ENCODE measurements around the gene MYO1D. TPM values are rescaled to one million over a fixed set of nuclear protein-coding genes. Genes with fewer than 3 reads are reported as not detected.

Gene MYO1D
- total and polyA plus RNA-seq, 2 of the 13 experiments (the other 11 are each of a cell fraction or from before 2014, with no cell fraction given), result 13.2 to 17.3 TPM

- no peak overlapping the region for H3K4me2 ChIP-seq (ENCODE audit: low read depth, low read length)
- no peak overlapping the region for H3K4me3 ChIP-seq (replicated peaks in 1 of 3; ENCODE audit: insufficient read depth in 1 of 3, low read depth in 2 of 3, low read length in 3 of 3)
- H3K4me1 ChIP-seq (ENCODE audit: insufficient read depth, low read length), result no peaks in the 10 kb centered on the region
- H2AFZ ChIP-seq (ENCODE audit: low read length), result no peak overlapping the region
- intact Hi-C loops (cut with micrococcal nuclease; ENCODE audit: unreplicated experiment) (no loop called here), in situ Hi-C loops (cut with HindIII; ENCODE audit: extremely low pct_ligation_motif_present, low pct_unique_long_range_greater_than_20kb) (no loop called here)
- WGBS (ENCODE audit: low lambda C conversion rate), result 90% methylated on average over 7 of the region's 8 CpGs
- no peak for TF ChIP-seq ZHX2 (IDR thresholded peaks at IDR 0.05; ENCODE audit: low read depth)
- no peak for TF ChIP-seq ZHX2 (CRISPR knock-in tag; IDR thresholded peaks at IDR 0.05; ENCODE audit: borderline replicate concordance)
- TF ChIP-seq JDP2 (CRISPR knock-in tag; IDR thresholded peaks at IDR 0.05; ENCODE audit: borderline replicate concordance), result no peak
- no peak for TF ChIP-seq NFIB (CRISPR knock-in tag; IDR thresholded peaks at IDR 0.05; ENCODE audit: borderline replicate concordance)
- no peak for TF ChIP-seq ZNF746 (CRISPR knock-in tag; IDR thresholded peaks at IDR 0.05)
- no peak for TF ChIP-seq SRF (IDR thresholded peaks at IDR 0.05; ENCODE audit: low read depth, low read length)
- no peak for TF ChIP-seq ATRX (CRISPR knock-in tag; IDR thresholded peaks at IDR 0.05; ENCODE audit: borderline replicate concordance)
- no peak for TF ChIP-seq BCLAF1 (IDR thresholded peaks at IDR 0.05)
- no peak for TF ChIP-seq ZNF687 (CRISPR knock-in tag; IDR thresholded peaks at IDR 0.05)
- TF ChIP-seq SMYD3 (CRISPR knock-in tag; IDR thresholded peaks at IDR 0.05), result no peak
- no peaks in the 10 kb centered on the region for H3K27me3 ChIP-seq (ENCODE audit: control insufficient read depth in 1 of 2, insufficient read depth in 2 of 2, low read length in 2 of 2)
- ChIA-PET POLR2A (no interaction called here), CTCF (ENCODE audit: low intra/inter-chr PET ratio, low total read pairs) (no interaction called here)
- H3K9ac ChIP-seq (ENCODE audit: insufficient read depth, low read depth, low read length), result no peak overlapping the region
- DNase-seq (ENCODE audit: low spot score) (no peak), ATAC-seq (no peak), FAIRE-seq (no peak)
- no peaks in the 10 kb centered on the region; a peak in 2 of 5 replicates for H3K36me3 ChIP-seq (replicated peaks in 1 of 2; ENCODE audit: control insufficient read depth in 1 of 2, insufficient read depth in 2 of 2, low read length in 2 of 2)
- no TSS peak for BruUV-seq (replicated peaks)
- H4K20me1 ChIP-seq (ENCODE audit: insufficient read depth, low read length), result no peaks in the 10 kb centered on the region
- H3K27ac ChIP-seq (ENCODE audit: extremely low read length, insufficient read depth, low read length), result no peak overlapping the region
- no peaks in the 10 kb centered on the region for H3K79me2 ChIP-seq (ENCODE audit: insufficient read depth, low read length)
- H3K9me3 ChIP-seq (ENCODE audit: low read length), result no peaks in the 10 kb centered on the region
These were observed 280.7 kb downstream of the MYO1D start for GRCh38 chr17:32596206-32596605.

All from HepG2 (cell line).